Fibroblast of lung (primary cell): Measurements from ENCODE around the gene FKBP10. TPM values are rescaled to one million over a fixed set of nuclear protein-coding genes. Genes with fewer than 3 reads are reported as not detected.
A peak's percentile ranks its signal among the peaks of the same experiment; 100 is the strongest.

Experiments
- DNase-seq, 2 donors: peaks; one replicate each; pipeline versions ENCODE4 v3.0.0 to v3.0.0-alpha.2; 2010; ENCODE audit warnings: low read depth in 2 of 2
- H2AFZ ChIP-seq: 2 replicates; pipeline ENCODE4 v1.5.1; 2012; ENCODE audit warnings: low read length, control low read depth, inconsistent platforms
- H3K27ac ChIP-seq: 2 replicates; pipeline ENCODE4 v1.5.1; 2011; ENCODE audit warnings: low read length, control low read depth; ENCODE audit not compliant: insufficient read depth
- H3K27me3 ChIP-seq: 2 replicates; pipeline ENCODE4 v1.5.1; 2011; ENCODE audit warnings: mild to moderate bottlenecking, low read length; ENCODE audit not compliant: control insufficient read depth, insufficient read depth
- H3K36me3 ChIP-seq: 2 replicates; pipeline ENCODE4 v1.5.1; 2011; ENCODE audit warnings: low read length; ENCODE audit not compliant: control insufficient read depth, insufficient read depth
- H3K4me1 ChIP-seq: 2 replicates; pipeline ENCODE4 v1.5.1; 2011; ENCODE audit warnings: low read length; ENCODE audit not compliant: control insufficient read depth, insufficient read depth; ENCODE audit errors: extremely low read depth
- H3K4me2 ChIP-seq: 2 replicates; pipeline ENCODE4 v1.5.1; 2011; ENCODE audit warnings: low read length, control low read depth; ENCODE audit not compliant: insufficient read depth; ENCODE audit errors: extremely low read depth
- H3K4me3 ChIP-seq, 4 experiments: fragments of 200-600 bp in 1 of 4; sonication (generic) in 1 of 4; replicated peaks in 1 of 4; 2 replicates each; pipeline ENCODE4 v1.5.1; 2011 to 2016; ENCODE audit warnings: low read length in 4 of 4, low read depth in 3 of 4, mild to moderate bottlenecking in 3 of 4, control low read depth in 2 of 4, inconsistent platforms in 1 of 4, mixed read lengths in 1 of 4; ENCODE audit not compliant: insufficient read depth in 1 of 4; ENCODE audit errors: control extremely low read depth in 1 of 4
- H3K79me2 ChIP-seq: 2 replicates; pipeline ENCODE4 v1.5.1; 2012; ENCODE audit warnings: mild to moderate bottlenecking, low read length, inconsistent platforms; ENCODE audit not compliant: control insufficient read depth, insufficient read depth
- H3K9ac ChIP-seq: 2 replicates; pipeline ENCODE4 v1.5.1; 2011; ENCODE audit warnings: mild to moderate bottlenecking, low read length, control low read depth; ENCODE audit not compliant: insufficient read depth
- H3K9me3 ChIP-seq: 2 replicates; pipeline ENCODE4 v1.5.1; 2012; ENCODE audit warnings: low read depth, low read length; ENCODE audit not compliant: control insufficient read depth, insufficient read depth
- H4K20me1 ChIP-seq: 2 replicates; pipeline ENCODE4 v1.5.1; 2011; ENCODE audit warnings: low read length; ENCODE audit not compliant: control insufficient read depth, insufficient read depth; ENCODE audit errors: extremely low read depth
- CTCF ChIP-seq, 2 donors: IDR thresholded peaks in 1 of 2; conservative IDR thresholded peaks in 1 of 2; 1 replicate in 1 of 2; 2 replicates in 1 of 2; pipeline ENCODE4 v1.5.1; 2011 to 2012; ENCODE audit warnings: low read length in 2 of 2, control low read depth in 1 of 2, inconsistent platforms in 1 of 2, low read depth in 1 of 2, mild to moderate bottlenecking in 1 of 2
- EZH2 ChIP-seq: IDR thresholded peaks from 2 replicates; pipeline ENCODE4 v1.5.1; 2012; ENCODE audit warnings: low read length, control low read depth, mild to moderate bottlenecking; ENCODE audit errors: missing control alignments
- polyA plus RNA-seq, 2 donors: library from polyadenylated mRNA; depleted of rRNA in 1 of 2; stranded (reverse) in 1 of 2; unstranded in 1 of 2; fragments of >200 nt; gene quantifications; 2 replicates each; pipeline ENCODE4 v1.2.1, GENCODE V29; 2011 to 2012; ENCODE audit warnings: missing spikeins in 1 of 2
- total RNA-seq: library from RNA; depleted of rRNA; stranded (reverse); fragments of >200 nt; gene quantifications from 2 replicates; pipeline ENCODE4 v1.2.1, GENCODE V29; 2014

Gene FKBP10
- total and polyA plus RNA-seq, 2 donors (not counting 1 experiment from before 2014, with no cell fraction given), result 182 to 242 TPM

DNA sequence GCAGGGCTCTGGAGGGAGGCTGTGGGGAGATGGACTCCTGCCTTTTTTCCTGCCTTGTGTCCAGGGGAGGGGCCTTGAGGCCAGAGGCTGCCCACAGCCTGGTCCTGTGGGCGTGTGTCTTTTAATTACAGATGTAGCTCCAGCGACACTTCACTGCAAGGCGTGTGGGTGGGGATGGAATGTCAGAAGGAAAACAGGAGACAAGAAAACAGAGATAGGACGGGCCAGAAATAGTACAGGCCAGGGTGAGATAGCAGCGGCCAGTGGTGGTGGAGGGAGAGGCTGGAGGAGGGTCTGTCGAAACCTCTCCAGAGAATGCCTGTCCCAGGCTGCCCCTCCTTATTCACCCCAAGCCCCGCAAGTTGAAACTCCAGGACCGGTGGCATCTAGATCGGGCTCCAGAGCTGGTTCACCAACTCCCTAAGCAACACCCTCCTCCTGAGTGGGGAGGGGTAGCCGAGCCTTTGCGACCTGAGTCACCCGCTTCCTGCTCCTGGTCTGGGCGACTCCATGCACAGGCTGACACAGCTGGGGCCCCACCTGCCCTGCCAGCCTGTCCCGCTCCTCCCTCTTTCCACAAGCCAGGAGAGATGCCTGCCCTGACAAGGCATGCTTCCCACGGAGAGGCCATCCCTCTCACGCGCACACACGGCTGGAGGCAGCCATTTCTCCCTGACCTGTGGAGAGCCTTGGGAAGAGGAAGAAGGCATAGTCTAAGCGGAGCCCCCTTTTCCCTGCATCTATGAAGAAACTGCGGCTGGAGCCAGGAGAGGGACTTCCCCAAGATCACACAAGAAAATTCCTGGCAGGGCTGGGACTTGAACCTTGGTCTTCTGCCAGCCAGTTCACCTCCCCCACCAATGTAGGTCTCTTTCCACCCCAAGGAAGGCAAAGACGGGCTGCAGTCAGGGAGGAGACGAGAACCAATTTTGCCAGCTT lies 19.7 kb upstream of the FKBP10 start:
- Histone ChIP-seq H3K9me3 (no peaks in the 10 kb centered on the region), H3K4me1 (peaks cover 11% of the 10 kb centered on the region), H3K4me3 (no peak overlapping the region), H3K9ac (no peak overlapping the region), H3K36me3 (no peaks in the 10 kb centered on the region), H3K27ac (peak overlapping the region; percentile 38), H4K20me1 (no peaks in the 10 kb centered on the region), H3K4me2 (peak overlapping the region; percentile 54), H2AFZ (peak overlapping the region; percentile 1), H3K27me3 (peaks cover 5% of the 10 kb centered on the region), H3K79me2 (no peaks in the 10 kb centered on the region)
- DNase-seq, result peak; percentile 49 to 76
- TF ChIP-seq EZH2, result no peak
- TF ChIP-seq CTCF (conservative IDR thresholded peaks at IDR 0.05 in 1 of 2, IDR thresholded peaks at IDR 0.05 in 1 of 2; ENCODE audit: low read depth in 1 of 2, low read length in 2 of 2), result no peak

DNA sequence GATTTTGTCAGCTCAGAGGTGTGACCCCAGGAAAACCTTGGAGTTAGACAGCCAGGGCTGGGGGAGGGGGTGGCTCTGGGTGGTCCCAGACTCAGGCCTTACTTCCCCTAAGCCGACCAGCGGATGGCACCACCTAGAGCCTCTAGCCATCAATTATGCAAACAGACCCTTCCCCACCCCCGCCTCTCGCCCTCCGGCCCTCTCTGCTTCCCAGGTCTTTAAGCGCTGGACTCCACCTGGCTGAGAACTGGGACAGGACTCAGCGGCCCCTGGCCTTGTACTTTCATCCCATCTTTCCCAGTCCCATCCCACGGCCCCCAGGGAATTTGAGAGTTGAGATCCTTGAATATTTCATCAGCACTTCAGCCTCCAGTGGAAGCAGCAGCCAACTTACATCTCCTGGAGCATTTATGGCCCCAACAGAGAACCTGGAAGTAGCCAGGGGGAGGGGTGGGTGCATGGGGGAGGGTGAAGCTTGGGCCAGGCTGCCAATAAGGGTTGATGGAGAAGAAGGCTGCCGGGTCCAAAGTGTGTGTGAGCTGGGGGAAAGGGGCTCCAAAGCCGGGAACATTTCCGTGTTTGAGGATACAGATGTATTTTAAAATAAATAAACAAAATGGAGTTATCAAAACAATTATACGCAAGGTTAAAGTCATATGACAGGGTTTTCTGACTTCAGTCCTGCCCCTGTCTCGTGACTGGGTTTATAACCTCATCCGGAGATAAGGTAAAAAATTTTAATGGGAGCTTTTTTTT lies 18.8 kb upstream of the FKBP10 start:
- H3K9ac ChIP-seq, result no peak overlapping the region
- TF ChIP-seq EZH2, result no peak
- no peak for TF ChIP-seq CTCF (conservative IDR thresholded peaks at IDR 0.05 in 1 of 2, IDR thresholded peaks at IDR 0.05 in 1 of 2; ENCODE audit: low read depth in 1 of 2, low read length in 2 of 2)
- peak in 1 of 2 donors; percentile 68 for DNase-seq
- no peak overlapping the region for H2AFZ ChIP-seq
- peaks cover 11% of the 10 kb centered on the region for H3K4me1 ChIP-seq
- no peaks in the 10 kb centered on the region for H3K9me3 ChIP-seq
- peak overlapping the region; percentile 38 for H3K27ac ChIP-seq
- no peaks in the 10 kb centered on the region for H4K20me1 ChIP-seq
- no peaks in the 10 kb centered on the region for H3K36me3 ChIP-seq
- H3K4me3 ChIP-seq, result no peak overlapping the region
- H3K4me2 ChIP-seq, result no peak overlapping the region
- peaks cover 2% of the 10 kb centered on the region for H3K27me3 ChIP-seq
- no peaks in the 10 kb centered on the region for H3K79me2 ChIP-seq

GRCh38 chr17:41794540-41794975 lies 18.2 kb upstream of the FKBP10 start:
- Histone ChIP-seq H4K20me1 (no peaks in the 10 kb centered on the region), H3K27ac (no peak overlapping the region), H3K36me3 (no peaks in the 10 kb centered on the region), H3K79me2 (no peaks in the 10 kb centered on the region), H3K4me1 (peaks cover 11% of the 10 kb centered on the region), H3K4me3 (no peak overlapping the region), H3K27me3 (peaks cover 2% of the 10 kb centered on the region), H3K9ac (no peak overlapping the region), H3K4me2 (no peak overlapping the region), H2AFZ (no peak overlapping the region), H3K9me3 (no peaks in the 10 kb centered on the region)
- DNase-seq, result no peak
- no peak for TF ChIP-seq CTCF (conservative IDR thresholded peaks at IDR 0.05 in 1 of 2, IDR thresholded peaks at IDR 0.05 in 1 of 2; ENCODE audit: low read depth in 1 of 2, low read length in 2 of 2)
- no peak for TF ChIP-seq EZH2
